GM19467 (cell line): ENCODE measurements around the gene EXT2.

Source experiments
- ATAC-seq: cut with Tn5 transposase; IDR thresholded peaks from one replicate; pipeline ENCODE4 v1.9.1; 2021; ENCODE audit warnings: mild to moderate bottlenecking, moderate library complexity; ENCODE audit not compliant: unreplicated experiment

Gene EXT2

DNA sequence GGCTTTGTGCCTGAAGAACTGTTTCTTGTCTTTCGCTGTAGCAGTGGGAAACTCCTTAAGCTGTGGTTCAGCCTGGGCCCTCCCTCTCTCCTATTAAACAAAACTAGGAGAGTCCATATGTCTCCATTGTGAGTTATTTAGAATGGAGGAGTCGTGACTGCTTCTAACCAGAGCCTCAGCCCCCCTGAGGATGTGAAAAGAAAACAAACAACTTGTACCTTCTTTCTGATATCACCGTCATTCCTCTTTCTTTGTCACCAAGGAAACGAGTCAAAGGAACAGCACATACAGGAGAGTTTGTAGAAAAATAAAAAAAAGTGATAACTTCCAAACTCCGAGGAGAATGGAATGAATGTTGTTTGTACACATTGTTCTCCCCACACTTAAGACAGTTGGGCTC is 11.6 kb upstream of the EXT2 start:
- no peak for ATAC-seq

DNA sequence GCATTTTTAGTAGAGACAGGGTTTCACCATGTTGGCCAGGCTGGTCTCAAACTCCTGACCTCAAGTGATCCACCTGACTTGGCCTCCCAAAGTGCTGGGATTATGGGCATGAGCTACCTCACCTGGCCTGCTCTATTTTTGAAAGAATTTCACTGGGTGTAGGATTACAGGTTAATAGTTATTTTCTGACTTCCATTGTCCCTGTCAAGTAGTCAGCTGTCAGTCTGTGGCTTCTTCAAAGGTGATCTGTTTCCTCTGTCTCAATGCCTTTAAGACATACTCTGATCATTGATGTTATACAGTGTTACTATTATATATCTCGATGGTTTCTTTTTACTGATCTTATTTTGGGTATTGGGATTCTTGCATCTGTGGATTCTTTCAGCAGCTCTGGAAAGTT is 10.1 kb upstream of the EXT2 start:
- no peak for ATAC-seq

DNA sequence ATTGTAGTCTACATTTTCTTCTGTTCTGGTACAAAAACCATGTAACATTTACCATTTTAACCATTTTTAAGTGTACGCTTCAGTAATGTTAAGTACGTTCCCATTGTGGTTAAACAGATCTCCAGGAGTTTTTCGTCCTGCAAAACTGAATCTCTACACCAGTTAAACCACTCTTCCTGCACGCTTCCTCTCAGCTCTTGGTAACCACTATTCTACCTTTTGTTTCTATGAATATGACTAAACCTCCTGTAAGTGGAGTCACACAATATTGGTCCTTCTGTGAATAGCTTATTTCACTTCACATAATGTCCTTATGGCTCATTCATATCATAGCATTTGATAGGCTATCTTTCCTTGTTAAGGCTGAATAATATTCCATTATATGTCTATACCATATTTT is 7.1 kb upstream of the EXT2 start:
- no peak for ATAC-seq

DNA sequence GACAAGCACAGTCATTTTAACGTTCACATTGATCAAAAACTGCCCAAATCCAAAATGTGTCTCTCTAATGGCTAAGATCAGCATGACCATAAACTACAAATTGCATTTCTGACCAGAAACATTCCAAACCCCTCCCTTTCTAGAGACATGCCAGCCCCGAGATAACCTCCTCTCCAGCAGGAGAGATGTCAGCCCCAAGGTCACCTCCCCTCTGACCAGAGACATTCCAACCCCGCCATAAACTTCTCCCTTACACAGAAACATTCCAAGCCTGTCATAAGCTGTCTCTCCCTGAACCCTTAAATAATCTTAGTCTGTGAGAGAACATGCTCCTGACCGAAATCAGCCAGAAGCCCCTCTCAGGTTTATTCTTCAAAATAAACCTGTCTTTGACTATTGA is 6.6 kb upstream of the EXT2 start:
- no peak for ATAC-seq

DNA sequence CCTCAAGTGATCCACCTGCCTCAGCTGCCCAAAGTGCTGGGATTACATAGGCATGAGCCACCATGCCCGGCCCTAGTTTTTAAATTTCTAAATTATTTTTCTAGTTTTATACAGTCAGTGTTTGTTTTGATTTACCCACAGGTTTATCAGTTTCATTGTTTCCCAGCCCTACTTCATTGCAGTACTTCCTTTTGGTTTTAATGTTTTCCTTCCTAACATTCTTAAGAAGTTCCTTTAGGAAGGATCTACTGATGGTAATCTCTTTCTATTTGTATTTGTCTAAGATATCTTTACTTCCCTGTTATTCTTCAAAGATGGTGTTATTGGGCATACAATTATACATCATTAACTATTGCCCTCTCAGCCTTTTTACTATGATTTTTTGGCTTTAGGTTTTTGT is 4.9 kb upstream of the EXT2 start:
- no peak for ATAC-seq

DNA sequence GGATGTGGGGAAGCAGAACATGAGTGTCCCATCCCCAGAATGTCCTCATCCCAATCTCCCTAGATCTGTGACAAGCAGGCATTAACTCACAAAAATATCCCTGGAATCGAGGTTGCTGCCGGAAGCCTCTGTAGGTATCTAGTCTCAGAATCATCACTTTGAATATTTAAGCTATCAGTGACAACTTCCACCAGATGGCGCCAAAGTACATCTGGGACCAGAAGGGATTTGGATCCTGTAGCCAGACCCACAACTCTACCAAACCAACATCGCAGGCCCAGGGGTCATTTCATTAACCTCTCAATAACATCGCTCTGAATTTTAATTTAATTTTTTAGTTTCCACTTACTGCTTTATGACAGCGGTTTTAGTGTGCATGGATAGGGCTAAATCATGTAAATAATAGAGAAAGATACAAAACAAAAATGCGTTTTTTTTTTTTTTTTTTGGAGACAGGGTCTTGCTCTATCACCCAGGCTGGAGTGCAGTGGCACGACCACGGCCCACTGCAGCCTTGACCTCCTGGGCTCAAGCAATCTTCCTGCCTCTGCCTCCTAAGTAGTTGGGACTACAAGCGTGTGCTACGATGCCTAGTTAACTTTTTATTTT is 1.1 kb upstream of the EXT2 start:
- ATAC-seq = peak; percentile 37

DNA sequence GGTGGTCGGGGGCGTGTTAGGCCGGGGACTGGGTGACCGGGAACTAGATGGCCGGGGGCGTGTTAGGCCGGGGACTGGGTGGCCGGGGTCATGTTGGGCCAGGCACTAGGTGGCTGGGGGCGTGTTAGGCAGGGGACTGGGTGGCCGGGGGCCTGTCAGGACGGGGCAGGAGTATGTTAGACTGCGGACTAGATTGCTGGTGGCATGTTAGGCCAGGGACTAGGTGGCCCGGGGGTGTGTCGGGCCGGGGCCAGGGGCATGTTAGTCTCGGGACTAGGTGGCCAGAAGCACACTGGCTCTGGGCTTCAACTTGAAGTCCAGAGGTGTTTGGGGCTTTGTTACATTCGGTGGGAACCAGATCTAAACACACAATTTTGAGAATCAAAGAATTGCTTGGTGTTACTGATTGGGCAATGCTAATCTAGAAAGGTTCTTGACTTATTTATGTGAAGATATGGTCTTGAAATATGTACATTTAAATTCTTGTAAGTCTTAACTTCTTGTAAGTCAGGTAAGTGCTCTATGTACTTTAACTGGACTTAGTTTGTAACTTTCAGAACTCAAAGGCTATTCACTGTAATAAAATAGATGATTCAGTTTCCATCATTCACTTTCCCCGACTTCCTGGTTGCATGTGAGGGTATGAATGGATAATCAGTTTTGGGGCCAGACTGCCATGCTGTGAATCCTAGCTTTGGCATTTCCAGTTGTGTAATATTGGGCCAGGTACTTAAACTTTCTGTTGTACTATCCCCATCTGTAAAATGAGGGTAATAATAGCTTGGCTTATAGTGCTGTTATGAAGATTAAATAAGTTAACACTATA is 1.1 kb downstream of the EXT2 start:
- ATAC-seq = no peak

DNA sequence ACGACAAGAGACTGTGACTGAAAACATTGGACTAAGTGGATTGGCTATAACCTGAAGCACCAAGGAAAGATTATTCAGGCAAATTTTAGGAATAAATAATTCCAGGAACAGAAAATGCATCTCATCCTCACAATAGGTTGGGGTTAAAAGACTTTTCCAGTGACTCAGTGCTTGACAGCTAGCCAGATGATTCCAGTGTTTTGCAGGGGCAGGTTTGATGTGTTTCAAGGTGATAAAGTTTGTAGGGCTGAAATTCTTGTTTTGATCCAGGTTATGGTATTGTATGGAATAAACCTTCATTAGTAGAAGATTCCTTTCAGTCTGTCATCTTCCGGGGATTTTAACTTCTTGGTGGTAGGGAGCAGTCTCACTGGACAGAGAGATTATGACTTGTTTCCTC is 2.3 kb downstream of the EXT2 start:
- ATAC-seq = no peak

DNA sequence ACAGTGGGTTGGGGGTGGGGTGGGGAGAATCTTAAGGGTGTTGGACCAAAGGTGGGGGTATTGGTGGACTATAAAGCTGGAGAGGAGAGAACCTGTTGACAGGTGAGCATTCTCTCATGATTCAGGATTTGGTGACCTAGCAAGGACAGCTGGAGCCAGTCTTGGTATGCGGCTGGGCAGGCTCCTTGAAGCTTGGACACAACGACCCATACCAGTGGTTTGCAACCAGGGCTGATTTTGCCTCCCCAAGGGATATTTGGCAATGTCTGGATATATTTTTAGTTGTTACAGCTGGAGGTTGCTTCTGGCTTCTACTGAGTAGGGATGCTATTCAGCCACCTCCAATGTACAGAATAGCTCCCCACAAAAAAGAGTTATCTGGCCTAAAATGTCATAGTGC is 5.6 kb downstream of the EXT2 start:
- ATAC-seq = no peak

DNA sequence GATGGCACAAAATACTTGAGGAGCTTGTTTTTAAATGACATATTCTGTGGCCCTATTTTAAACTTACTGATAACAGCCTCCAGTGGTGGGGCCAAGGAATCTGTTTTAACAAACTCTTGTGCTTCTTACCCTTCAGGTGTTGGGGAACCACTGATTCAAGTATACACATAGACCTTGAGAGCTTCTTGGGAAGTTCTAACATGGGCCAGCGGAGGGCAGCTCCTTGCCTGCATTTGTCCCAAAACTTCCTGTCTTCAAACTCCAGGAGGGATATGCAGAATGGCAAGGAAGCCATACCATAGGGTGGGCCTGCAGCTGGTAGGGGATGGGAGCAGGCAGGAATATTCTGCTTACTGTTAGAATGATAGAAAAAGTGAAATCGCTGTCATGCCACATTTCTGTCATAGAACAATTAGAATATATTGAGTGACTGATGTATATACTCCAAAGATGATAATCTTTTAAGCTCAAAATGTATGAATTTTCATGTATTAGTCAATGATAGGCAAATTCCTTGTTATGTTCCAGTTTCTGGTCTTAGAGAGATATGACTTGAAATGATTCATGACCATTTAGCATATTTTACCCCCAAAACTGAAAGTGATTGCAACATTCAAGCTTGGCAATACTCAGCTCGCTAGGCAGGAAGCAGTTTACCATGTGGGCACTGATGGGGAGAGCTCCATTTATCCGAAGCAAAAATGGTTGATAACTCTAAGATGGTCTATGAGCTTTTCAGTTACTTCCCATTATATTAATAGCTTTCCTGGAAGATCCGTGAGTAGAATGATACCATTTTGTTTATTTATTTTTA is 9.2 kb downstream of the EXT2 start:
- ATAC-seq = no peak

DNA sequence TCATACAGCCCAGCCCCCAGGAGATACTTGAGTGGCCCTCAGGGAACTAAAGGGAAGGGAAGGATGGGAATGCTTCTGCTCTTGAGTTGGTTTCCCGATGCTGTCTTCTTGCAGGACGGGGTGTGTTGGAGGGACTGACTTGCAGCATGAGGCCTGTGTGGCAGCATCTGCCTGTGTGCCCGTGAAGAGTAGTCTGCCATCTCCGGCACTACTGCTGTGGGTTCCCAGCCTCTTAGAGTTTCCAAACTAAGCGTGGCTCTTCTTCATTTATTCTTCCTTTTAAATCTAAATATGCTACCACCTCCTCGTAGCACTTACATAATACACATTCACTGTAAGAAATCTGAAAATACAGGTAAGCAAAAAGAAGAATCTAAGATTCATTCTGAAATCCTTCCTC is 12.8 kb downstream of the EXT2 start:
- no peak for ATAC-seq

DNA sequence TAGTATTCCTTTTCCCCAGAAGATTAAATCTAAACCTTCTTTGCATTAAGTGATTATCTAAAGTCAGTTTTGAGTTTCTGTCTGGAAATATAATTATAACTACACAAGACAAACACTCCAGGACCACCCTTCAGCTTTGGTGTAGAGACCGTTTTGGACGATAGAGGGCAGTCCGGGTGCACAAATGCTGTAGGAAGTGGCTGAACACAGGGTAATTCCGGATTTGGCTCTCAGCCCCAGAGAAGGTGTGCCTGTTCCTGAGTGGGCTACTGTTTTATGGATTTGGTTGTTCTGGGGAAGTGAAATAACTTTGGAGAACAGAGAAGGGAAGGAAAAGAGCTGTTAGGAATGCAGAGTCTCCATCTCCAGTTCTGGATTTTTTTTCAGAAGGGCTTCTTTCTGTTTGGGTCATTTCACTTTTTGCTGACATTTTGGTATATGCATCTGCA is 14.8 kb downstream of the EXT2 start:
- ATAC-seq = peak; percentile 88

DNA sequence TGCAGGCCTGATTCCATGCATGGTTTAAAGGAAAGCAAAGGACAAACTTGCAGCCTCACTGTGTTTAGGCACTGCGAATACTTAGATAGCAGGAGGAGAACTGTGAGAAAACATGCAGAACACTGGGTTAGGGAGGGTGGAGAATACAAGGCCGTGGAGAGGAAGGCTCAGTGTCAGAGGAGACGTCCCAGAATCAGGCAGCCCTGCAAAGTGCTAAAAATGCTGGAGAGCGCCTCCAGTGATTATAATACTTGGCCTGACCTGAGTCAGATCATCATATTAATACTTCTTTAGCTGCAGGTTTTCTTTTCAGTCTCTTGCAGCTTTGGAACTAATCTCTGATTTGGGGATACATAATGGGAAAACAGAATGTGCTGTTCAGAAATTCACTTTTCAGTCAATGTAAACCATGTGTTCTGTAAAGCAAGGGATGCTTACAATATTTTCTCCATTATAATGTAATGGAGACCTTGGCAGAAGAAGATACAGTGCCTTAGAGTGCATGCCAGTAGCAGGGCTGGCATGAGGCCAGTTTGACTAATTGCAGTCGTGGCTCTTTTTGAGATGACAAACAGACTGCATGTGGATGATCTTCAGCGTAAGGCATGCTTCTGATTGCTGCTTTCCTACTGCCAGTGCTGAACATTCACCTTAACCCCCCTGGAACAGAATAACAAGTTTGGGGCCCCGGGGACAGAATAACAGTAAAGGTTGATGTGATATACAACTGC is 16.8 kb downstream of the EXT2 start:
- no peak for ATAC-seq

DNA sequence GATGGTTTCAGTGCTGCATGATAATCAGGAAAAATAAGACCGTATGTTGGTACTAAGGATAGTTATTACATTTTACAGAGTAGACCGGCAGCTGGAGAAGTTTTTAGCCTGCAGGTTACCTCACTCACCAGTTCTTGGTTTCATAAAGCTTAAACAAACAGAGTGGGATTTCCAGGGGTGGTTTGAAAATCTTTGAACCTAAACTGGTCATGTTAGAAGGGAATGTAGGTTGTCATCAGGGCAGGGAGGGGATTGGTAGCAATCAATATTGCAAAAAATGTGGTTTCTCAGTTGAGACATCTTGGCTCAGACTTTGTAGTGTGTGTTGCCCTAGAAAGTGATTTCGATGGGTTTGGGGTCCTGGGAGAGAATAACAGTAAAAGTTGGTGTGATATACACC is 17.5 kb downstream of the EXT2 start:
- ATAC-seq = no peak

DNA sequence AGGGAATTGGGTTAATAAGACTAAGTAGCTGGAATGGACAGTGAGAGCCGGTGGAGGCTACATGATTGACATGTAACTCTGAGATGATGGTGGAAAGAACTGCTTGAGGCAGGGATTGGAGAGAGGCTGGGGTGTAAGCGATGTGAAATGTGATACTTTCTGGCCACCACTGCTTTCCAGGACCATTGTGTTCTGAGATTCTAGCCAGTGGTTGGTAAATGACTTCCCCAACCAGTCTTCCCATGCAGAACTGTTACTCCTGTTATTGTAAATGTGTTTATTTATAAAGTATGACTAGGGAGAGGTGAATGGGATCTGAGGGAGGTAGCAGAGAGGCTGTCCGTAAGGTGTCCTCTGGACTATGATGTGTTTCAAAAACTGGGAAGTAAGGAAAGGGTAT is 18.1 kb downstream of the EXT2 start:
- no peak for ATAC-seq

DNA sequence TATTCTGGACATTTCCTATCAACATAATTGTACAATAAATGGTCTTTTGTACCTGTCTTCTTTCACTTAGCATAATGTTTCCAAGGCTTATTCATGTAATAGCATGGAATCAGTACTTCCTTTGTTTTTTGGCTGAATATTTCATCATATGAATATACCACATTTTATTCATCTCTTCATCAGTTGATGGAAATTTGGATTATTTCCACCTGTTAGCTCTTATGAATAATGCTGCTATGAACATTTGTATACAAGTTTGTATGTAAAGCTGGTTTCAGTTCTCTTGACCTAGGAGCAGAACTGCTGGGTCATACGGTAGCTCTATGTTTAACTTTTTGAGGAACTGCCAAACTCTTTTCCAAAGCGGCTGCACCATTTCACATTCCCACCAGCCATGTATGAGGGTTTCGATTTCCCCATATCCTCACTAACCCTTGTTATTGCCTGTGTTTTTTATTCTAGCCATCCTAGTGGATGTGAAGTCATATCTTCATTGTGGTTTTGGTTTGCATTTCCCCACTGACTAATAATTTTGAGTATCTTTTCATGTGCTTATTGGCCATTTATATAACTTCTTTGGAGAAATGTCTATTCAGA is 20.9 kb downstream of the EXT2 start:
- no peak for ATAC-seq

DNA sequence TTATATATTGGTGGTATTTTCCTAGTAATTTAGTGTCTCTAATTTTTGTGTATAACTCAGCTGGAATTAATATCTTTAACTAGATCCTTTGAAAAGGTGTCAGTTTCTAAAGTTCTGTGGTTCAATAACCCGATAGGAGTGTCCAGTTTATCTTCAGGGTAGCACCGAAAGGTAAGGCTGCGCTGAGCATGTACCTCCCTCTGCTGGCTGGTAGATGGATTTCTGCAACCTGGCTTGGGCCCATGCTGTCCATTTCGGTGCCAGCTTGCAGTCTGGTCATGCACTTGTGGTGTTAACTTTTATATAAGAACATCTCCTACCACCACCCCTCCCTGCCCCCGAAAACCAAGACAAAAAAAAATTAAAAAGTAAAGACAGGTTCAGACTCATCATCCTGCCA is 24.7 kb downstream of the EXT2 start:
- ATAC-seq = no peak

DNA sequence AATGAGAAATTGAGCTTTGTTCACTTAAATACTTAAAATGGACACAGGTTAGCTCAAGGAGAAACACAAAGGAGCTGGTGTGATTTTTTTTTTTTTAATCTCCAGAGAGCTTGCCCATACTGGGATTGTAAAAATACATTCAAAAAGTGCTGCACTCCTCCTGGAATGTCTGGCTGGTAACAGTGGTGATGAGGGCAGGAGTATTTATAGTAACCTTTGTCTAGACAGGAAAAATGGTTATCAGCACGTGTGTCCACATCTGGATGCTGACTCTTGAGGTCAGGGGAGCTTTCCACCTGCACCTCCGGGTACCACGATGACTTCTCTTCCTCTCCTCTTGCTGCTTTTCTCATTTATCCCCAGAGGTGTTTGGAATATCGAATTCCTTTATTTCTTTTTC is 30.1 kb downstream of the EXT2 start:
- no peak for ATAC-seq

DNA sequence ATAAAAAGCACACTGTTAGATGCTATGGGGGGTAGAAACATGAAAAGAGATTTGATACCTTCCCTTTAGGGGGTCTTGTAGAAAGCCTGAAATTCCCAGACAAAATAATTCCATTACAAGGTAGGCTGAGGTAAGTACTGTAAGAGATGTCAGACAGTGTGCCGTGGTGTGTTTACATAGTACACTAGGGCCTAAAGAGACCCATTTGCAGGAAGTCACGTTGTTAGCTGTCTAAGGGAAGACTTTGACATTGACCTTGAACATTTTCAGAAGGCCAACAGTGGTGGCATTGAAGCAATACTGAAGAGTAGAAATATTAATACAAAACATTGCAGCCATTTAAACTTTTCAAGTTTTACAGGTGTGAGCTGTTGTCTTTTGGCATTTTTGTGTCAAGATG is 30.8 kb downstream of the EXT2 start:
- ATAC-seq = no peak

DNA sequence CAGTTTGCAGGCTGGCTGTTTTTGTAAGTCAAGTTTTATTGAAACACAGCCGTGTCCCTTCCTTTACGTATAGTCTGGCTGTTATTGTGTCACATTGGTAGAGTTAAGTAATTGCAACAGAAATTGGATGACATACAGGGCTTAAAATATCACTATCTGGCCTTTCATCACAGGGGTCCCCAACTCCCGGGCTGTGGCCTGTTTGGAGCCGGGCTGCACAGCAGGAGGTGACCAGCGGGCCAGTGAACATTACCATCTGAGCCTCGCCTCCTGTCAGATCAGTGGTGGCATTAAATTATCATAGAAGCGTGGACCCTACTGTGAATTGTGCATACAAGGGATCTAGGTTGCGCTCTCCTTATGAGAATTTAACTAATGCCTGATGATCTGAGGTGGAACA is 31.7 kb downstream of the EXT2 start:
- ATAC-seq = no peak

DNA sequence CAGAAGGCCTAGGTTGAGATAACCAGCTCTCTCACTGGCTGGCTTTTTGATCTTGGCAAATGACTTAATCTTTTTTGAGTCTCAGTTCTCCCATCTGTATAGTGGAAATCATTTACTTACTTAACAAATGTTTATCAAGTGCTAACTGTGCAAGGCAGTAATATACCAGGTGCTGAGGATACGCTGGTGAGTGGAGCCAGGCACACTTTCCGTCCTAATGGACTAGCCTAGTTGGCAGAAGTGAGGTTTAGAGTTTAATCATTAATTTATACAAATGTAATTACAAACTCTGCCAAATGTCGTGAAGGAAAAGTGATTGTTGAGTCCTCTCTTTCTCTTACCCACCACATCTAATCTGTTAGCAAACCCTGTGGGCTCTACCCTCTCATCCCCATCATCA is 33.3 kb downstream of the EXT2 start:
- no peak for ATAC-seq
